Heart left ventricle (tissue), 16 donors: ENCODE measurements around the gene PRDM16. TPM values are rescaled to one million over a fixed set of nuclear protein-coding genes. Genes with fewer than 3 reads are reported as not detected.

Experiments used
- ATAC-seq, 4 donors: fragments of 200-7000 bp; cut with Tn5 transposase; one replicate each; pipeline ENCODE4 v1.9.1; 2020 to 2022; ENCODE audit warnings: moderate library complexity in 4 of 4, mild to moderate bottlenecking in 3 of 4, moderate number of reproducible peaks in 1 of 4
- DNase-seq, 5 donors: peaks; one replicate each; pipeline ENCODE4 v3.0.0-alpha.2; 2020
- H3K27ac ChIP-seq, 12 donors: fragments of 200-600 bp; sonication (generic) in 4 of 12; one replicate each; pipeline versions ENCODE4 v1.5.0 to v1.8.0; 2016 to 2022; ENCODE audit warnings: mild to moderate bottlenecking in 2 of 12
- H3K27me3 ChIP-seq, 9 donors: fragments of 200-600 bp; sonication (generic) in 2 of 9; one replicate each; pipeline versions ENCODE4 v1.5.1 to v1.8.0; 2016 to 2022; ENCODE audit warnings: mild to moderate bottlenecking in 3 of 9
- H3K36me3 ChIP-seq, 9 donors: fragments of 200-600 bp; sonication (generic) in 2 of 9; one replicate each; pipeline versions ENCODE4 v1.5.0 to v1.8.0; 2018 to 2022; ENCODE audit warnings: mild to moderate bottlenecking in 2 of 9
- H3K4me1 ChIP-seq, 12 donors: fragments of 200-600 bp; sonication (generic) in 4 of 12; one replicate each; pipeline versions ENCODE4 v1.5.0 to v1.8.0; 2016 to 2022; ENCODE audit warnings: mild to moderate bottlenecking in 3 of 12
- H3K4me3 ChIP-seq, 12 donors: fragments of 200-600 bp; sonication (generic) in 4 of 12; one replicate each; pipeline versions ENCODE4 v1.5.0 to v1.8.0; 2017 to 2022; ENCODE audit warnings: mild to moderate bottlenecking in 9 of 12, moderate library complexity in 4 of 12
- H3K9me3 ChIP-seq, 12 donors: fragments of 200-600 bp; sonication (generic) in 4 of 12; one replicate each; pipeline versions ENCODE4 v1.5.0 to v1.8.0; 2016 to 2022; ENCODE audit warnings: mild to moderate bottlenecking in 1 of 12
- CTCF ChIP-seq, 12 donors: fragments of 200-600 bp; sonication (generic) in 4 of 12; IDR thresholded peaks; one replicate each; pipeline versions ENCODE4 v1.5.0 to v1.8.0; 2018 to 2022; ENCODE audit warnings: antibody characterized with exemption in 12 of 12, mild to moderate bottlenecking in 5 of 12
- POLR2A ChIP-seq, 2 donors: fragments of 450-650 bp; IDR thresholded peaks; one replicate each; pipeline ENCODE4 v1.6.1; 2017; ENCODE audit warnings: antibody characterized with exemption in 2 of 2, mild to moderate bottlenecking in 2 of 2, moderate library complexity in 2 of 2
- WGBS, 4 donors: extraction: QIAGEN DNeasy Blood & Tissue Kit in 2 of 4; methylation state at CpG; one replicate each; pipeline versions ENCODE4 v1.1.5 to v1.1.7; 2013 to 2018; 5-methylcytosine and 5-hydroxymethylcytosine counted together
- intact Hi-C, 10 donors: fragments of 100-400 bp; cut with DNase I; formaldehyde crosslinking; loops; one replicate each; pipeline versions ENCODE4 v1.11.1 to v1.14.2; 2022
- polyA plus RNA-seq, 2 donors: library from polyadenylated mRNA; stranded (reverse); fragments of 200-250 nt; gene quantifications; one replicate each; pipeline ENCODE4 v1.2.3, GENCODE V29; 2013
- total RNA-seq, 9 donors: library from RNA; depleted of rRNA in 2 of 9; stranded (reverse); fragments of >200 nt in 2 of 9; fragmentation: NEBNext Ultra II Directional in 3 of 9; extraction: Animal tissue kit (Norgen Biotek cat#: 25700) in 3 of 9; gene quantifications; one replicate each; pipeline versions ENCODE4 v1.1.0 to v1.2.4, GENCODE V29; 2016 to 2023
- donor health status: ischemic (EF 13 %, LVEDD 7.1; RV severe dilation, severe dysfunction).
- donor health status: healthy with polysubstance abuse.
- donor health status: DM: no; HTN: yes; CAD: no.
- donor health status: DM: no; HTN: no; CAD: no.
- donor health status: ischemic (EF 25% LVEDD 6.9; RV normal size, moderate dysfunction).
- donor health status: ischemic (EF 25% LVEDD 5.7; RV mildly dilated, moderate dysfunction).
- donor health status: healthy.
- donor health status: DM: yes; HTN: yes; CAD: no.
- donor health status: ischemic (EF 35%, LVEDD 5.7; RV mildly dilated, moderate dysfunction).
- donor health status: nonischemic (EF 11% LVEDD 7.7; RV severe dilation, severe dysfunction).
- donor health status: DM: yes; HTN: yes; CAD: no.
- donor health status: PGD.
- donor health status: ischemic (EF 29% LVEDD 5.4; RV normal size, mild dysfunction).
- donor health status: nonischemic (EF 23%, LVEDD 6.1; RV moderate dilation, normal function).

Gene PRDM16
- total and polyA plus RNA-seq, 11 donors = 6.0 to 22.7 (median 14.0) TPM

DNA sequence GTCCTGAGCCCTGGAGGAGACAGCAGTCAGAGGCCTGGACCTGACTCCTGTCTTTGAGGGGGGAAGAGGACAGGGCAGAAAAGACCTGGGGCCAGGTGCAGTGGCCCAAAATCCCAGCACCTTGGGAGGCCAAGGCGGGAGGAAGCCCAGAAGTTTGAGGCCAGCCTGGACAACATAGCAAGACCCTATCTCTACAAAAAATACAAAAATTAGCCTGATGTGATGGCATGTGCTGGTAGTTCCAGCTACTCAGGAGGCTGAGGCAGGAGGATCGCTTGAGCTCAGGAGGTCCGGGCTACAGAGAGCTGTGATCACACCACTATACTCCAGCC, 280.9 kb downstream of the PRDM16 start:
- Histone ChIP-seq H3K4me3 (no peak overlapping the region), H3K27me3 (peaks cover 0 to 14% (median 0%) of the 10 kb centered on the region in 9 donors), H3K27ac (peak overlapping the region; percentile 85 to 98 (median 93)), H3K4me1 (peaks cover 0 to 98% (median 55%) of the 10 kb centered on the region in 12 donors), H3K9me3 (peaks cover 0 to 4% (median 0%) of the 10 kb centered on the region in 12 donors), H3K36me3 (no peaks in the 10 kb centered on the region)
- 91 to 93% (median 92%) methylated on average over 3 of the region's 3 CpGs for WGBS, 4 donors
- intact Hi-C loops = loop anchor here in 5 of 10 donors (1.0 to 5.0 kb wide), 8 partner anchors 21 to 283 kb away; partner anchors contain the start of gene PRDM16 (in 2 of the 5)
- TF ChIP-seq CTCF (IDR thresholded peaks at IDR 0.05) (peak in 2 of 12 donors; percentile 6 to 10), POLR2A (IDR thresholded peaks at IDR 0.05) (no peak)
- DNase-seq (no peak), ATAC-seq (no peak)

DNA sequence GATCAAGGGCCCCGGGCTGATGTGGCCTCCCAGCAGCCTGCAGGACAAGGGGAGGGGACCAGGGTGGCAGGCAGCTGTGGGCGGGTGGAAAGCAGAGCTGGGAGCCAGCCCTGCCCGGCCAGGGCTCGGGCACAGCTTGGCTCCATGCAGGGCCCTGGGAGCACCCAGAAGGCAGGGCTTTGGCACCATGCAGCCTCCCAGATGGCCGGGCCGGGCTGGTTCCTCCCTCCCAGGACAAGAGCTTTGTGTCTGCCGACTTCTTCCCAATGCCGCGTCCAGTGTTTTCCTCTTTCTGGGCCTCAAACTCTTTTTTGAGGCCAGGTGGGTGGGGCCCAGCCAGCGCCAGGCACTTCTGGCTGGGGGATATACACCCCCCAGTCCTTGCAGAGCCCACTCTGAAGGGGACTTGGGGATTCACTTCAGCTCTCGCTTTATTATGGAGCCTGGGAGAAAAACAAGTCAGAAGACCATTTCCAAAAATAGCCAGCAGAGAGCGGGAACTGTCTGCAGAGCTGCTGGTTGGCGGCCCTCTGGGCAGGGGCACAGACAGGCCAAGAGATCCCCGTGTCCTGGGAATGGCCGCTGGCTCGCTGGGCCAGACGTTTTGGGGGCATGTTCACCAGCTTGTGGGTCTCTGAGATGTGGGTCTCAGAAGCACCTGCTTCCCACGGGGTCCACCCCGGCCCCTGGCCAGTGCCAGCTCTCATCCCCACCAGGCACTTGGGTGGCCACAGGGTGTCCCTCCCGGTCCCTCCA, 281.7 kb downstream of the PRDM16 start:
- TF ChIP-seq POLR2A (IDR thresholded peaks at IDR 0.05) (peak in 1 of 2 donors; percentile 49), CTCF (IDR thresholded peaks at IDR 0.05) (peak in 7 of 12 donors; percentile 10 to 38 (median 22))
- H3K4me3 ChIP-seq = peak overlapping the region in 1 of 12 donors; percentile 10
- DNase-seq (peak; percentile 70 to 88 (median 81)), ATAC-seq (peak; percentile 52 to 68 (median 56))
- 21 to 36% (median 30%) methylated on average over 17 to 20 of the region's 20 CpGs for whole genome bisulfite sequencing, 4 donors
- intact Hi-C loops = loop anchor here in 4 of 10 donors (1.0 to 5.0 kb wide), 4 partner anchors 38 to 283 kb away; partner anchors contain the start of gene PRDM16 (in 2 of the 4)
- H3K27ac ChIP-seq = peak overlapping the region; percentile 85 to 98 (median 93)
- H3K4me1 ChIP-seq = peaks cover 0 to 95% (median 55%) of the 10 kb centered on the region in 12 donors
- no peaks in the 10 kb centered on the region for H3K9me3 ChIP-seq
- H3K36me3 ChIP-seq = no peaks in the 10 kb centered on the region
- H3K27me3 ChIP-seq = peaks cover 0 to 14% (median 0%) of the 10 kb centered on the region in 9 donors

DNA sequence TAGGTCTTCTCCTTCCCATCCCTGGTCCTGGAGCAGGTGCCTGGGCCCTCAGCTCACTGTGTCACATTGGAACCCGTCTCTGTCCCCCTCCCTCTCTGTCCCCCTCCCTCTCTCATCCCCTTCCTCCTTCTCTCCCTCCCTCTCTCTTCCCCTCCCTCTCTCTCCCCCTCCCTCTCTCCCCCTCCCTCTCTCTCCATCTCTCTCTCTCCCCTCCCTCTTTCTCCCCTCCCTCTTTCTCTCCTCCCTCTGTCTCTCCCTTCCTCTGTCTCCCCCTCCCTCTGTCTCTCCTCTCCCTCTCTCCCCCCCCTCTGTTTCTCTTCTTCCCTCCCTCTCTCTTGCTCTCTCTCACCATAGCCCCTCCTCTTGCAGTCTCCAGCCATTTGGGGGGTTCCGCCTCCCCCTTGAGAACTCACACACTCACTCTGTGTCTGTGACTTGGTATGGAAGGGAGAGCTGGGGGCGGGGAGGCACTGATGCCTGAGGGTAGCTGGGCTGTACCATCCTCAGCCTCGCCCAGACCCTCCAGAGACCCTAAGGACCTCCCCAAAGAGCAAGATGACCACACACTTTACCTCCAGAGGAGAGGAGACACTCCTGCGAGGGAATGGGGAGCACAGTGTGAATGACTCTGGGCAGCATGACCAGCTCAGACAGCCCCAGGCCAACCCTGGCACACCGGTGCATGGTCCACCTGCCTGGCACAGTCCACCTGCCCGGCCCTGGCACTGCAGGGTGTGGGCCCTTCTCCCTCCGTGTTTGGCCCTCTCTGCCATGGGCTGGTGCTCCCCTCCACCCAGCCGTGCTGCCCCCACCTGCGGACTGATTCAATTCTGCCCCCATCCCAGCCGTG, 282.7 kb downstream of the PRDM16 start:
- Histone ChIP-seq H3K27me3 (peaks cover 0 to 16% (median 0%) of the 10 kb centered on the region in 9 donors), H3K4me3 (no peak overlapping the region), H3K4me1 (peaks cover 0 to 87% (median 53%) of the 10 kb centered on the region in 12 donors), H3K36me3 (no peaks in the 10 kb centered on the region), H3K27ac (peak overlapping the region; percentile 85 to 98 (median 93)), H3K9me3 (no peaks in the 10 kb centered on the region)
- 47 to 62% (median 56%) methylated on average over 9 to 11 of the region's 11 CpGs for WGBS, 4 donors
- intact Hi-C loops = loop anchor here in 5 of 10 donors (2.0 to 5.0 kb wide), 4 partner anchors 39 to 284 kb away; partner anchors contain the start of gene PRDM16 (in 2 of the 5)
- TF ChIP-seq CTCF (IDR thresholded peaks at IDR 0.05) (no peak), POLR2A (IDR thresholded peaks at IDR 0.05) (no peak)
- DNase-seq (no peak), ATAC-seq (no peak)
